ENCODE data around the gene DNAJB8. TPM values are rescaled to one million over a fixed set of nuclear protein-coding genes. Genes with fewer than 3 reads are reported as not detected.

Gene DNAJB8
- total RNA-seq, 2 experiments from 2014 or later = not detected

GRCh38 chr3:128456776-128457715 is 9.6 kb downstream of the DNAJB8 start:
- H3K27me3 Mint-ChIP-seq = peaks cover 17% of the 10 kb centered on the region
- ChIA-PET CTCF (no interaction called here), POLR2A (no interaction called here)
- no peaks in the 10 kb centered on the region for H3K9me3 Mint-ChIP-seq
- H3K4me3 Mint-ChIP-seq = no peak overlapping the region
- no peaks in the 10 kb centered on the region for H3K36me3 Mint-ChIP-seq
- DNase-seq = no peak
- intact Hi-C loops (cut with micrococcal nuclease) = no loop called here
- H3K27ac Mint-ChIP-seq = no peak overlapping the region
- H3K4me1 Mint-ChIP-seq (ENCODE audit: low read depth) = no peaks in the 10 kb centered on the region

- intact Hi-C loops (cut with micrococcal nuclease) = no loop called here
- POLR2A ChIA-PET = no interaction called here
- H3K36me3 Mint-ChIP-seq = no peaks in the 10 kb centered on the region
- peaks cover 17% of the 10 kb centered on the region for H3K27me3 Mint-ChIP-seq
- H3K4me3 Mint-ChIP-seq = no peak overlapping the region
- peaks cover under 1% of the 10 kb centered on the region for H3K4me1 Mint-ChIP-seq (ENCODE audit: low read depth)
- peaks cover 2% of the 10 kb centered on the region for H3K9me3 Mint-ChIP-seq
- H3K27ac Mint-ChIP-seq = no peak overlapping the region
- no peak for DNase-seq
- CTCF ChIA-PET = no interaction called here
These were observed 10.6 kb downstream of the DNAJB8 start for GRCh38 chr3:128455786-128456748.

GRCh38 chr3:128455116-128455515 is 11.6 kb downstream of the DNAJB8 start:
- Mint-ChIP-seq H3K4me3 (no peak overlapping the region), H3K27ac (no peak overlapping the region), H3K9me3 (peaks cover 10% of the 10 kb centered on the region), H3K4me1 (ENCODE audit: low read depth) (peaks cover 10% of the 10 kb centered on the region), H3K36me3 (no peaks in the 10 kb centered on the region), H3K27me3 (peaks cover 17% of the 10 kb centered on the region)
- intact Hi-C loops (cut with micrococcal nuclease) = no loop called here
- POLR2A ChIA-PET = no interaction called here
- no peak for DNase-seq
- CTCF ChIA-PET = no interaction called here

- Mint-ChIP-seq H3K4me1 (ENCODE audit: low read depth) (peaks cover 14% of the 10 kb centered on the region), H3K36me3 (no peaks in the 10 kb centered on the region), H3K9me3 (peaks cover 10% of the 10 kb centered on the region), H3K27ac (no peak overlapping the region), H3K4me3 (no peak overlapping the region), H3K27me3 (peaks cover 17% of the 10 kb centered on the region)
- ChIA-PET POLR2A (no interaction called here), CTCF (no interaction called here)
- intact Hi-C loops (cut with micrococcal nuclease) = no loop called here
- no peak for DNase-seq
These were observed 12.4 kb downstream of the DNAJB8 start for GRCh38 chr3:128454310-128454618.

- Mint-ChIP-seq H3K4me1 (ENCODE audit: low read depth) (peaks cover 19% of the 10 kb centered on the region), H3K27me3 (peaks cover 17% of the 10 kb centered on the region), H3K4me3 (no peak overlapping the region), H3K9me3 (peaks cover 12% of the 10 kb centered on the region), H3K36me3 (no peaks in the 10 kb centered on the region), H3K27ac (no peak overlapping the region)
- ChIA-PET CTCF (interaction anchor here (0.5 kb wide), 1 partner anchor 191 kb away, joined by 3 read pairs; no protein-coding TSS in a partner anchor), POLR2A (no interaction called here)
- DNase-seq = no peak
- intact Hi-C loops (cut with micrococcal nuclease) = no loop called here
These were observed 13.0 kb downstream of the DNAJB8 start for GRCh38 chr3:128453501-128454309.

- ChIA-PET POLR2A (no interaction called here), CTCF (no interaction called here)
- Mint-ChIP-seq H3K9me3 (peaks cover 17% of the 10 kb centered on the region), H3K36me3 (peaks cover 4% of the 10 kb centered on the region), H3K27me3 (peaks cover 17% of the 10 kb centered on the region), H3K4me1 (ENCODE audit: low read depth) (peaks cover 27% of the 10 kb centered on the region), H3K27ac (no peak overlapping the region), H3K4me3 (no peak overlapping the region)
- intact Hi-C loops (cut with micrococcal nuclease) = no loop called here
- no peak for DNase-seq
These were observed 13.9 kb downstream of the DNAJB8 start for GRCh38 chr3:128452678-128453275.

- H3K9me3 Mint-ChIP-seq = peaks cover 23% of the 10 kb centered on the region
- DNase-seq = no peak
- H3K27ac Mint-ChIP-seq = no peak overlapping the region
- H3K36me3 Mint-ChIP-seq = peaks cover 6% of the 10 kb centered on the region
- peaks cover 33% of the 10 kb centered on the region for H3K4me1 Mint-ChIP-seq (ENCODE audit: low read depth)
- H3K4me3 Mint-ChIP-seq = no peak overlapping the region
- intact Hi-C loops (cut with micrococcal nuclease) = no loop called here
- POLR2A ChIA-PET = no interaction called here
- peaks cover 17% of the 10 kb centered on the region for H3K27me3 Mint-ChIP-seq
- CTCF ChIA-PET = no interaction called here
These were observed 14.6 kb downstream of the DNAJB8 start for GRCh38 chr3:128452120-128452519.

GRCh38 chr3:128449111-128449638 is 17.5 kb downstream of the DNAJB8 start:
- Mint-ChIP-seq H3K36me3 (peaks cover 10% of the 10 kb centered on the region), H3K9me3 (peaks cover 27% of the 10 kb centered on the region), H3K27me3 (peaks cover 6% of the 10 kb centered on the region), H3K4me3 (no peak overlapping the region), H3K27ac (peak overlapping the region; percentile 89), H3K4me1 (ENCODE audit: low read depth) (peaks cover 39% of the 10 kb centered on the region)
- CTCF ChIA-PET = interaction anchor here (0.7 kb wide), 1 partner anchor 21 kb away, joined by 3 read pairs; no protein-coding TSS in a partner anchor
- no peak for DNase-seq
- intact Hi-C loops (cut with micrococcal nuclease) = loop anchor here (5.0 kb wide), 2 partner anchors 337 to 353 kb away; no protein-coding TSS in a partner anchor
- POLR2A ChIA-PET = interaction anchor here (0.6 kb wide), 1 partner anchor 34 kb away, joined by 3 read pairs; no protein-coding TSS in a partner anchor

- intact Hi-C loops (cut with micrococcal nuclease) = loop anchor here (5.0 kb wide), 2 partner anchors 336 to 354 kb away; no protein-coding TSS in a partner anchor
- H3K4me3 Mint-ChIP-seq = peak overlapping the region; percentile 38
- H3K4me1 Mint-ChIP-seq (ENCODE audit: low read depth) = peaks cover 39% of the 10 kb centered on the region
- H3K36me3 Mint-ChIP-seq = peaks cover 10% of the 10 kb centered on the region
- CTCF ChIA-PET = interaction anchor here (0.7 kb wide), 1 partner anchor 398 kb away, joined by 5 read pairs; no protein-coding TSS in a partner anchor
- DNase-seq = peak; percentile 43
- H3K27me3 Mint-ChIP-seq = peaks cover 4% of the 10 kb centered on the region
- peak overlapping the region; percentile 89 for H3K27ac Mint-ChIP-seq
- H3K9me3 Mint-ChIP-seq = peaks cover 27% of the 10 kb centered on the region
- POLR2A ChIA-PET = no interaction called here
These were observed 18.2 kb downstream of the DNAJB8 start for GRCh38 chr3:128448491-128448890.

GRCh38 chr3:128447561-128448013 is 19.1 kb downstream of the DNAJB8 start:
- Mint-ChIP-seq H3K9me3 (peaks cover 27% of the 10 kb centered on the region), H3K4me1 (ENCODE audit: low read depth) (peaks cover 39% of the 10 kb centered on the region), H3K4me3 (peak overlapping the region; percentile 24), H3K27ac (peak overlapping the region; percentile 89), H3K27me3 (no peaks in the 10 kb centered on the region), H3K36me3 (peaks cover 10% of the 10 kb centered on the region)
- ChIA-PET CTCF (interaction anchor here (0.6 to 0.9 kb wide), 2 partner anchors 43 to 170 kb away, joined by 3 read pairs; no protein-coding TSS in a partner anchor), POLR2A (interaction anchor here (0.6 kb wide), 3 partner anchors 125 to 1313 kb away, joined by 3 read pairs; no protein-coding TSS in a partner anchor)
- intact Hi-C loops (cut with micrococcal nuclease) = loop anchor here (2.0 to 5.0 kb wide), 3 partner anchors 41 to 355 kb away; no protein-coding TSS in a partner anchor
- DNase-seq = peak; percentile 89

- no peak overlapping the region for H3K4me3 Mint-ChIP-seq
- no peak for DNase-seq
- H3K36me3 Mint-ChIP-seq = peaks cover 10% of the 10 kb centered on the region
- H3K27me3 Mint-ChIP-seq = no peaks in the 10 kb centered on the region
- peaks cover 39% of the 10 kb centered on the region for H3K4me1 Mint-ChIP-seq (ENCODE audit: low read depth)
- peak overlapping the region; percentile 89 for H3K27ac Mint-ChIP-seq
- H3K9me3 Mint-ChIP-seq = peaks cover 27% of the 10 kb centered on the region
- ChIA-PET CTCF (interaction anchor here (0.9 kb wide), 1 partner anchor 171 kb away, joined by 3 read pairs; no protein-coding TSS in a partner anchor), POLR2A (no interaction called here)
- intact Hi-C loops (cut with micrococcal nuclease) = loop anchor here (2.0 to 5.0 kb wide), 3 partner anchors 42 to 355 kb away; no protein-coding TSS in a partner anchor
These were observed 19.9 kb downstream of the DNAJB8 start for GRCh38 chr3:128446821-128447220.
